HG03159 (cell line): ENCODE results near the gene STAG1.
"Not testable (repeated sequence)": the region's sequence is repeated elsewhere in the genome, so short reads cannot be mapped to it uniquely, and the experiment has no call there.

ENCODE experiments used
- ATAC-seq: cut with Tn5 transposase; IDR thresholded peaks from one replicate; pipeline ENCODE4 v1.9.1; 2021; ENCODE audit warnings: mild to moderate bottlenecking, moderate library complexity; ENCODE audit not compliant: unreplicated experiment

The STAG1 gene

DNA sequence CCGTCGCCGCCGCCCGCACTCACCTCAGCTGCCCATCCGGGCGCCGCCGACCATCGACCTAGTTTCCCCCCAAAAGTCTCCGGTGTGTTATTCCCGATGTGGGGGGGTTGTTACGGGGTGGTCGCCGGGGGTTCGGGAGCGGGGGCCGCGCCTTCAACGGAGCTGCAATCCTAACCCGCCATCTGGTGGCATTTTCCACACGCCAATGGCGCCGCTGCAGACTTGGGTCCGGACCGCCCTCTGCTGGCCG, at the start of gene STAG1:
Gene STAG1, minus strand, starts transcription at position 207 of the 250 bp plus-strand sequence. CDS start 121,480 bp downstream, outside the sequence.
- ATAC-seq: no peak

DNA sequence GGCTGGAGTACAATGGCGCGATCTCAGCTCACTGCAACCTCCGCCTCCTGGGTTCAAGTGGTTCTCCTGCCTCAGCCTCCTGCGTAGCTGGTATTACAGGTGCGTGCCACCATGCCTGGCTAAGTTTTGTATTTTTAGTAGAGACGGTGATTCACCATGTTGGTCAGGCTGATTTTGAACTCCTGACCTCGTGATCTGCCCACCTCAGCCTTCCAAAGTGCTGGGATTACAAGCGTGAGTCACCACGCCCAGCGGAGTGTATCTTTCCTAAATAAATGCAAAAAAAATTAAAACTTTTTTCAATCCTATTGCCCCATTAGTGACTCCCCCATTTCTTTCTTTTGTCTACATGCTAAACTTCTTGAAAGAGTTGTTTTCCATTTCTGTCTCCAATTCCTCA, 49.0 kb upstream of the STAG1 start:
- ATAC-seq: not testable (repeated sequence)

DNA sequence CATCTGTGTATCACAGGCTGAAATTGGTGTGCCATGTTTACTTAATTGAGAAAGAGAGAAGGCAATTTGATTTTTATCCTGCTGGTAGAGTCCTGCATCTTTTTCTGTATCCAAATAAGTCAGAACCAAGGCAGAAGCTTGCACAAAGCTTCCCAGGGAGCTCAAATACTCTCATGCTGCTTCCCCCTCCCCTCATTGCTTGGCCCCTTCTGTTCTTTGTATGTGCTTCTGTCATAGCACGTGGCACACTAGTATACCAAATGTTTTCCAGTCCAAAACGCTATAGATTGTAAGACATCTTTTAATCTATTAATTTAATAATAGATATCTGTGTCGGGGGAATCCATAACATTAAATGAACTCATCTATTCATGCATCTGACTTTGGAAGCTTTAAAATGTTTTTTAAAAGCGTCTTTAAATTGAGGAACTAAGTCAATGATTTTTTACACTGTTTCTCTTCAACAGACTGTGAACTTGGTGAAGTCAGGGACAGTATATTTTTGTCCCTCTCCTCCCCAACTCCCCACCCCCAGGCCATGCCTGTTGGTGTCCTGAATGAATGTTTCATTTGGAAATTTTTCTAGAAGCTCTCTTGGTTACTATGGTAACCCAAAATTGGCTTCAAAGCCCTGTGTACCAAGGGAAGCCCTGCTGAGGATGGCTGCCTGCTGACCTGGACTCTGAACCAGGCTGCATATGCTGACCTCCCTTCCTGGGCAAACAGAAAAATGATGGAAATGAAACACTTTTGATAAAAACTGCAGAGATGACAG, 40.6 kb upstream of the STAG1 start:
- no peak for ATAC-seq

DNA sequence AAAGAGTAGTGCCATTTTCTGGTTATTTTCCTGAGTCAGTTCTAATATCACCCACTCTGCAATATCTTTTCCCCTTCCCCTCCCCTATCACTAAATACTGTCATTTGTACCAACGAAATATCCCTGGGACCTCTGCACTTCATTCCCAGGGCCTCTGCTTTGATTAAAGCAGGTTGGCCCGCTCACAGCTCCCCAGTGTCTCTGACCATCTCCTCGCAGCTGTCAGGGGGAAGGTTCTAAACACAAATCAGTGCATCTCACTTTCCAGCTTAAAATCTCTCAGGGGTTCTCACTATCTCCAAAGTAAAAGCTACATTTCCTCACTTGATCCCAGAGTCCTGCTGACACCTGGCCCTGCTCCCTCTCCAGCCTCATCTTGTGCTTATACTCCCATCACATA, 38.6 kb upstream of the STAG1 start:
- no peak for ATAC-seq

DNA sequence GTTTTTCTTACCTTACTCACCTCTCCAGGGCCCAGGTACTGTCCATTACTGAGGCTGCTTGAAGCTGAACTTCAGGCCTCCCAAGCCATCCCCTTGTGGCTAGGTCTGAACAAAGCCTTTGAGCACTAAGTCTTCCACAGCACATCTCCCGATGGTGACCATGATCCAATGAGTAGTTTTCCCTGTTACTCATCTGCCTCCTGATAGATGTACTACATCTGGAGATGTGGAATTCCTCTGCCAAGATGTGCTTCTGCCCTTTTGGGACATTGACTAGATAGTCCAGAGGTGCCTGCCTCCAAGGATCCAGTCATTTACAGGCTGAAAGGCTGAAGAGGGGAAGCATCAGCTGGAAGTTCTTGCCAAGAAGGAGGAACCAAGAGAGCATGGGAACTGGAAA, 37.8 kb upstream of the STAG1 start:
- no peak for ATAC-seq

DNA sequence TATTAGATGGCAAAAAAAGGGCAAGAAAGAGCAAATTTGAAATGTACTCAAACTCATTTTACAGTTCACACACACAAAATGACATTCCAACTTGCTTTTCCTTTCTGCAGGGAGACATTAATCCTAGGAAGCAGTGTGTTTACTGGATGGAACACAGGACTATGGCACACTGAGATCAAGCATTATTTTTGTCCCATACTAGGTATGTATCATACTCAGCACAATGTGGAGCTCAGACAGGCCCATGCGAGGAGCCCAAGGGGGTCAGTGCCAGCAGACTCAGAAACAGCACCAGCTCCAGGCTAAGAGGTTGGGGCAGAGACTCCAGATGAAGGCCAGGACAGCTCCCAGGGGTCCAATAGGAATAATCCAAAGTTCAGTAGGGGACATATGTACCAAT, 36.0 kb upstream of the STAG1 start:
- ATAC-seq: no peak

DNA sequence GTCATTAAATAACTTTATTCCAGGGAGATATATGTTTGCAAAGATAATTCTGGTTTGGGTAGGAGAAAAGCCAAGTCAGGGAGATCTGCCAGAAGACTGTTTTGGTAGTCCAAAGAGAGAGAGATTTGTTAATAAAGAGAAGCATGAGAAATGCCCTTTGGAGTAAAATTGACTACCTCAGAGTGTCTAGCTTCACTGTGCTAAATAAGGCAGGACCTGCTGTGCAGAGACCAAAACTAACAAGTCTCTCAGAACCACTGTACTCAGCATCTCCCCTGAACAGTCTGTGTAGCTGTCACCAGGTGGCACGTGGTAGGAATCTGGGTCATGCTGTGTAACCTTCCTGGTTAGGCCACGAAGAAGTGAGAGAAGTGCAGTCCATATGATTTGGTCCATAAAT, 35.2 kb upstream of the STAG1 start:
- peak; percentile 73 for ATAC-seq

DNA sequence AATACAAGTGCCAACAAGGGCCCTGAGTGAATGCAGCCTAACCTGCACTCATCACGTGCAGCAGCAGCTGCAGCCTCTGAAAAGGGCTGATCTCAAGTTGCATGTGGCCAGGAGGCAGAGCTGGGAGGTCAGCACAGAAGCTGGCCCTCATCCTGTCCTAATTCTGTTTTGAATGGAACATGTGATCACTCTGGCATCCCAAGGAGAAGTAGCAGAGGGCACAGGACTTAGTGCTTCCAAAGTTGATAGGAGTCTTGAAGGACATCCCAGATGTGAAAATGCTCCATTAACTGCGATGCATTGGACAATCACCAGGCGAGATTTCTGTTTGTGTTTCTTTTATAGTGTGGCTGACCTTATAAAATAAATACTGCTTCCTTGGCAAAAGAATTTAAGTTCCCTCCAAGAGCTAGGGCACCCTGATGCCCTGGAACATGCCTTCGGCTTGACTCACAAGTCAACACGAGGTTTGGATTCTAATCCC, 31.6 kb upstream of the STAG1 start:
- ATAC-seq: no peak

DNA sequence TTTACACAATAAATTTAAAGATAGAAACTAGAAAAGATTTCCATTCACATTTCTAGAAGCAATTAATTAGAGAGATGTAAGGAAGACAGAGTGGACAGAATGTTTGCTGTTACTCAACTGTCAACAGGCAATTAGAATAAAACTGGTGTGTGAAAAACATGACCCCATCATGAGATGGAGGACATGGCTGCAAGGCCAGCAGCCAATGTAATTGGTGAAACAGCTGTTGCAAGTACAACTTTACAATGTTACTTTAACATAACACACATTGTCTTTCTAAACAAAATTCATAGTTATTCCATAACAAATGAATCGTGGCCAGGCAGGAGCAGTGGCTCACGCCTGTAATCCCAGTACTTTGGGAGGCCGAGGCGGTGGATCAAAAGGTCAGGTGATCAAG, 28.6 kb upstream of the STAG1 start:
- no peak for ATAC-seq

DNA sequence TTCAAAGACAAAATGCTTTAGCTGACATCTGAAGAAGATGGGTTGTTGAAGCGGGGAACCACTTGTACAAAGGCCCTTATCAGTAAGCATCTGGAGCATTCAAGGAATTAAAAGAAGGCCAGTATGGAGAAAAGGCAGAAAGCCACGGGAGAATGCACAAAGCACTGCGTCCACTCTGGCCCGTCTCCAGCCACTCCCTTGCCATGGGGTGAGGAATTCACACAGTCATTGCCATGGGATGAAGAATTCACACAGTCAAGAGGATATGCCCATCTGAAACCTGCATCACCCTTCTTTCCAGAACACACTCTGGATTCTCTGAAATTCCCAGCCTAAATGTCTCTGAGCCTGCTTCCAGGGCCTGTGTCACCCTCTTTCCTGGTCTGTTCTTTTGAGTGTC, 26.7 kb upstream of the STAG1 start:
- no peak for ATAC-seq

DNA sequence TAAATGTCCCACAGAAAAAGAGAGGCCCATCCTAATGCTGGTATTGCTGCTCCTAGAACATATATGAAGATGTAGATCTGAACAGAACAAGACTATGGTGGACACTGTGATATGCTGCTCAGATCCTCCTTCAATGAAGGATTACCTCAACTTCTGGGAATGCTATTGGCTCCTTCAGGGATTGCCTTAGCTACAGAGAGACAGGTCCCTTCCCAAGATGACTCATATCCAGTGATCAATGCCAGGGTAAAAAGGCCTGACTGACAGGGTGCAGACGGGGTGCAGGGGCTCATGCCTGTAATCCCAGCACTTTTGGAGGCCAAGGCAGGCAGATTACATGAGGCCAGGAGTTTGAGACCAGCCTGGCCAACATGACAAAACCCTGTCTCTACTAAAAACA, 20.5 kb upstream of the STAG1 start:
- no peak for ATAC-seq

DNA sequence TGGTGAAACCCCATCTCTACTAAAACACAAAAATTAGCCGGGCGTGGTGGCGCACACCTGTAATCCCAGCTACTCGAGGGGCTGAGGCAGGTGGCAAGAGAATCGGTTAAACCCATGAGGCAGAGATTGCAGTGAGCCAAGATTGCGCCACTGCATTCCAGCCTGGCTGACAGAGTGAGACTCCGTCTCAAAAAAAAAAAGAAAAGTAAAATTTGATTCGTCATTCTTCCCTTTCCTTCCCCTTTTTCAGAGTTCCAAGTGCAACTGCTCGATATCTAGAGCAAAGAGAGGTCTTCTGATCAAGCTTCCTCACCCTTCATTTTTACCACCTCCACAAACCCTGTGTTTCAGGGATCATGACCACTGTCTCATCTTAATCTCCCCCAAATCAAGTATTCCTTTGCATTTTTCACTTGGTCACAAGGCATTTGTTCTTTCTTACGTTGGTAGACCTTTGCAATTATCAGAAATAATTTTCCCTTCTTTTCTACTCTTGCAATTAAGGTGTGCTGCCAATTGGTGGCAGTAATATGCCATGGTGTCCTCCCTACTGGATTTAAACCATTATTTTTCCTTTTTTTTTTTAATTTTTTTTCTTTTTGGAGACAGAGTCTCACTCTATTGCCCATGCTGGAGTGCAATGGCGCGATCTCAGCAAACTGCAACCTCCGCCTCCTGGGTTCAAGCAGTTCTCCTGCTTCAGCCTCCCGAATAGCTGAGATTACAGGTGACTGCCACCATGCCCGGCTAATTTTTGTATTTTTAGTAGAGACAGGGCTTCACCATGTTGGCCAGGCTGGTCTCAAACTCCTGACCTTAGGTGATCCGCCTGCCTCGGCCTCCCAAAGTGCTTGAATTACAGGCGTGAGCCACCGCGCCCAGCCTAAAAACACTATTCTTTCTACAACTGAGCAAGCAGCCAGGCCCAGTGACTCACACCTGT, 6.3 kb upstream of the STAG1 start:
- not testable (repeated sequence) for ATAC-seq

DNA sequence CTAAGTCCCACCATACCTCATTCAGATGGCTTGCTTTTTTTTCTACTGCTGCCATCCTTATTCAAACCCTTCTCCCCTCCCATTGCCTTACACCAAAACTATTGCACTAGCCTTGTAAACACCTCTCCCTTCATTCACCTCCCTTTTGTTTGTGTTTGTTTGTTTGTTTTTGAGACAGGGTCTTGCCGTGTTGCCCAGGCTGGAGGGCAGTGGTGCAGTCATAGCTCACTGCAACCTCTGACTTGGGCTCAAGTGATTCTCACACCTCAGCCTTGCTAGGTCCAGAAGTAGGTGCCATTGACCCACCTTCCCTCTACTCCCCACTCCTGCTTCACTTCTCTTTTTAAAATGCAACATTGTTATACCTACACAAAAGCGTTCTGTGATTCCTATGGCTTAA, 3.0 kb upstream of the STAG1 start:
- ATAC-seq: no peak

DNA sequence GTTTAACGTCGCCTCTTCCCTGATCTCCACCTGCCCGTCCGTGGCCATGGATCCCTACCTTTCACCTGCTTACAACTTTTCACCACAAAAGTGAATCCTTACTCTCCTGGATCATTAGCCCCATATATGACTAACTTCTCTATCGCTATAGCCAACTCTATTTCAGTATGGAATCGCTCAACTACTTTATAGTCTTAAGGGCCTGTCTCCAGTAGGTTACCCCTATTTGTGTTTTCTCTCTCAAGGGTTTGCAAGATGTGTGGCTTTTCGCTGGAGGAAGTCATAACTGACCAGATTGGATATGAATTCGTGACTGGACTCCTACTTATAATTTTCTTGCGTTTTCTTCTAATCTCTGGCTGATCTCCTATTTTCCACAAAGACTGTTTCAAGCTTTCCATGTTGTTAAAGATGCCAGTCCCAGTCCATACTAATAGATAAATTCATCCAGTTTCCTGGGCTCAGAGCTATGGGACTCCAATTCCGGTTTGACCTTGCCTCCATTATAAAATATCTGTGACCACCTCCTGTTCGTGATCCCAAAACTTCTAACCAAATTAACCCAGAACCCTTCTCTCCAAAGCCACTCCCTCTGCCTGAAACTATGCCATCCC, 1.3 kb upstream of the STAG1 start:
- no peak for ATAC-seq

DNA sequence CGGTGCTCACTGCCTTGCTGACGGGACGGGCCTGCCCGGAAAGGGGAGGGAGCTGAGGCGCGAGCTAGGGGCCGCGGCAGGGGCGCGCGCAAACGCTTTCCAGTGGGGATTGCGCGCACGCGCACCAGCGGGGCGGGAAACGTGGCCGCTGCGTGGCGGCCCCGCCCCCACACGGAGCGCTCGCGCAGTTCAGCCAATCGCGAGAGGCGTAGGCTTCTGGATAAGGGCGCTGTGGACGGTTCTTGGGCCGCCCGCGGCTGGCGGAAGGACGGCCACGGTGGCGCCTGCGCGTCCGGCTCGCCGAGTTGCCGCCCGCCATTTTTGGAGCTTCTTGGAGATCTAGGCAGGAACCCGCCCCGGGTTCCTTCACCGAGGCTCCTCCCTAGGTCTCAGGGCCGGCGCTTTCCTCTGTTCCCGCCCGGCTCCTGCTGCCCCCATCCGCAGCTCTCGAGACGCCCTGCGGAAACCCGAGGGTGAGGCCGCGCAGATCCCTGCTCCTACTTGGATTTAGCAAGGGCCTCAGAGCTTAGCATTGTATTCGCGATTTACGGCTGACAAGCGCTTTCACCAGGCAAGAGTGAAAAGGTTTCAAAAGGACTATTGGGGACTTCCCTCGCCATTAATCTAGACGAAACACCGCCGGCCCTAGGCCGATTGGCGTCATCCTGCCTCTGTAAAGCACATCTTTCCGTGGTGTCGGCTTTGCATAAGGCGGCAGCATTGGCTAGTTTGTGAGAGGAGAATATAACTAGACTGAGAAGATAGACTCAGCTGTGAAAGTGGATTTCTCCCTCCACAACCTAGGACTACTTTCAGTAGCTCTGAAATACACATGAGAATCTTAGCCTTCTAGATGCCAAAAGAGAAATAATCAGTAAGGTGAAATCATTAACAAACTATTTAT, 496 bp upstream of the STAG1 start:
- peak; percentile 82 for ATAC-seq

DNA sequence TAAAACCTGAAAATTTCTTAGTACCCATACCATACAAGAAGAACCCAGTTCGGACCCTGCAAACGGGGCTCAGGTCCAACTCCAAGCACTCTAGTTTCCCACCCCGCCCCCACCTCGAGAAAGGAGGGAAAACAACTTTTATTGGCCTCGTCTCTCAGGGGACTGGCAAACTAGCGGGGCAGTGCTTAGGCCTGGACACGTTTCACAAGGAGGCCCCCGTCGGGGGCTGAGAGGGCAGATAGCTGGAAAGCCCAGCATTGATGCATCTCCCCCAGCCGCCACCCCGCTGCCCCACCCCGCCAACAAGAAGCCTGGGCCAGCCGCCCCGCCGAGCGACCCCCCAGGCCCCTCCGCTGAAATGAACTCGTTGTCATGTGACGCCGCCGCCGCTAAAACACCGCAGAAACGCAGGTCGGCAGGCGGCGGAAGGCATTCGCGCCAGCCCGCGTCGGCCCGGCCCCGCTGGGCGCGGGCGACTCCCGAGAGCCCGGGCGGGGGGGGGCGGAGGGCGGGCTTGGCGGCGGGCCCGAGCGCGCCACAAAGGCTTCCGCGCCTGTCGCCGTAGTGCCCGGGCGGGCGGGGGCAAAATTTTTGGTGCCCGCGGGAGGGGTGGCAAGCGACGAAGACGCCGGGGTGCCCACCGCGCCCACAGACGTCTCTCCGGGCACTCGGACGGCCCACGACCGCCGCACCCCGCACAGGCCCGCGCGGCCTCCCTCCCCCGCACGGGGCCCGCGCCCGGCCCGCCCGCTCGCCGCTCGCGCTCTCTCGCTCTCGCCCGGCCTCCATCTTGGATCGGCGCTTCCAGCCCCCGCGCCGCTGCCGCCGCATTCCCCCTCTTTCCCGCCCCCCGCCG, 634 bp downstream of the STAG1 start:
- ATAC-seq: peak; percentile 13

DNA sequence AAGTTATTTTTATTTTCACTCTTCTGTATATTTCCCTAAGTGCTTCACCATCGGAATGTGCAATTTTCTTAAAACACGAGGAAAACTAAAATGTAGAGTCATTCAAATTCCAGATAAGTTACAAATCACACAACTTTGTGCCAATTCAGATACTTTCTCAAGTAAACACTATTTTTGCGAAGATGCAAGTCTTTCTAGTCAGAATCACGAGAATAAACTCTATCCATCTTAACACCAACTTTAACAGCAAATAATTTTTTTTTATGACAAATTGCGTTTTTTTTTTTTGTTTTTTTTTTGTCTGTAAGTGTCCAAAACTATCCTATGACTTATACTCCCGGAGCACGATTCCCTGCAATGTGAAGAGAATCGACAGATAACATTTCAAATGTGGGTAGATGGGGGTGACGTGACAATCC, 1.3 kb downstream of the STAG1 start:
- no peak for ATAC-seq

DNA sequence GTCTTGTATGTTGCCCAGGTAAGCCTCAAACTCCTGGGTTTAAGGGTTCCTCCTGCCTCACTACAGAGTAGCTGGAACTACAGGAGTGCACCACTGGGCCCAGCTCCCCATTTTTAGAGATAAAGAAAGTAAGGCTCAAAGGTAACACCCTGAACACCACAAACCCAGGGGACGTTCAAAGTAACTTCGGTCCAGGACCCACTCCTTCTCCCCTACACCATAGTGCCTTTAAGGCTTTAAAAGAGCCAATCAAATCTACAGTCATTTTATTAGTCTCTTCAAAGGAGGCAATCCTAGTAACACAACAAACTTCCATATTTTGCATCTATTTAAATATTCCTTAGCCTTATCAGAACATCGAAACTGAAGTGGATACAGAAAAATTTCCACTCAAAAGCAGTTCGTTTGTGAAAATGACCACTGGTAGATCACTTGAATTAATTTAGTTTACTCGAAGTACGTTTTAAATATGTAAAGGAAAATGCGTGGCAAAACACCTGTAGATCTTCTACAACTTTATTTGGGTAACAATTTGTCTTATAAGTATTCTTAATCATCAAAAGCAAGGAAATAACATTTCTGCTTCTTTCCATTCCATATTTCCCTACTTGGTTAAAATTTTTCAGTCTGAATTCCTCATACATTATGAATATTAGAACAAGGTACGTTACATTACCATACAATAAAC, 1.8 kb downstream of the STAG1 start:
- no peak for ATAC-seq

DNA sequence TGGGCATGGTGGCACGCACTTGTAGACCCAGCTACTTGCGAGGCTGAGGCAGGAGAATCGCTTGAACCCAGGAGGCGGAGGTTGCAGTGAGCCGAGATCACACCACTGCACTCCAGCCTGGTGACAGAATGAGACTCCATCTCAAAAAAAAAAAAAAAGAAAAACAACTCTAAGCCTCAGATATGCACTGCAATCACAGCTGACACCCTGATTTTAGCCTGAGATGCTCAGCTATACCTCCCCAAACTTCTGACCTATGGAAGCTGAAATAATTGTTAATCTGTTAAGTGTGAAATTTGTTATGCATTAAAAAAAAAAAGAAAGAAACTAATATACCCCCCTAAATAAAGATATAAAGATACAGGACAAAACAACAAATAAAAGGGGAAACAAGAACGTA, 2.6 kb downstream of the STAG1 start:
- ATAC-seq: not testable (repeated sequence)
